ENCODE results near the gene CLN6. TPM values are rescaled to one million over a fixed set of nuclear protein-coding genes. Genes with fewer than 3 reads are reported as not detected.

The CLN6 gene
- total RNA-seq, 1 experiment from 2014 or later = 76.7 TPM

- H3K4me3 ChIP-seq (ENCODE audit: low read depth, low read length) = no peak overlapping the region
- no peak for TF ChIP-seq CTCF (IDR thresholded peaks at IDR 0.05; ENCODE audit: insufficient read depth in 1 of 2, low read depth in 1 of 2, low read length in 1 of 2, severe bottlenecking in 1 of 2, unreplicated experiment in 1 of 2)
- Mint-ChIP-seq H3K27me3 (ENCODE audit: insufficient read depth, unreplicated experiment) (peaks cover 2% of the 10 kb centered on the region), H3K9me3 (ENCODE audit: unreplicated experiment) (no peaks in the 10 kb centered on the region), H3K36me3 (ENCODE audit: insufficient read depth, unreplicated experiment) (no peaks in the 10 kb centered on the region), H3K4me3 (ENCODE audit: unreplicated experiment) (no peak overlapping the region), H3K27ac (ENCODE audit: unreplicated experiment) (no peak overlapping the region), H3K4me1 (ENCODE audit: low read depth, unreplicated experiment) (no peaks in the 10 kb centered on the region)
- no peaks in the 10 kb centered on the region for H3K27me3 ChIP-seq (replicated peaks; ENCODE audit: control insufficient read depth, insufficient read depth, low read length)
- POLR2A ChIA-PET = no interaction called here
- CTCF ChIA-PET = no interaction called here
- H3K36me3 ChIP-seq (ENCODE audit: control insufficient read depth, insufficient read depth, low read length) = no peaks in the 10 kb centered on the region
- DNase-seq = no peak
- BruUV-seq (replicated peaks) = no TSS peak
- H3K9me3 ChIP-seq = no peaks in the 10 kb centered on the region
- intact Hi-C loops (cut with micrococcal nuclease; ENCODE audit: unreplicated experiment) = no loop called here
- no peaks in the 10 kb centered on the region for H3K4me1 ChIP-seq
Observed at GRCh38 chr15:68259883-68260282, 30.4 kb upstream of the CLN6 start.

- Mint-ChIP-seq H3K4me1 (ENCODE audit: low read depth, unreplicated experiment) (no peaks in the 10 kb centered on the region), H3K36me3 (ENCODE audit: insufficient read depth, unreplicated experiment) (no peaks in the 10 kb centered on the region), H3K4me3 (ENCODE audit: unreplicated experiment) (no peak overlapping the region), H3K27ac (ENCODE audit: unreplicated experiment) (no peak overlapping the region), H3K27me3 (ENCODE audit: insufficient read depth, unreplicated experiment) (peaks cover 5% of the 10 kb centered on the region), H3K9me3 (ENCODE audit: unreplicated experiment) (no peaks in the 10 kb centered on the region)
- DNase-seq = no peak
- Histone ChIP-seq H3K27me3 (replicated peaks; ENCODE audit: control insufficient read depth, insufficient read depth, low read length) (no peaks in the 10 kb centered on the region), H3K36me3 (ENCODE audit: control insufficient read depth, insufficient read depth, low read length) (no peaks in the 10 kb centered on the region), H3K9me3 (no peaks in the 10 kb centered on the region), H3K4me1 (no peaks in the 10 kb centered on the region), H3K4me3 (ENCODE audit: low read depth, low read length) (no peak overlapping the region)
- ChIA-PET POLR2A (no interaction called here), CTCF (no interaction called here)
- TF ChIP-seq CTCF (IDR thresholded peaks at IDR 0.05; ENCODE audit: insufficient read depth in 1 of 2, low read depth in 1 of 2, low read length in 1 of 2, severe bottlenecking in 1 of 2, unreplicated experiment in 1 of 2) = no peak
- no TSS peak for BruUV-seq (replicated peaks)
- intact Hi-C loops (cut with micrococcal nuclease; ENCODE audit: unreplicated experiment) = no loop called here
Observed at GRCh38 chr15:68258692-68259091, 29.2 kb upstream of the CLN6 start.

- no peaks in the 10 kb centered on the region for H3K36me3 Mint-ChIP-seq (ENCODE audit: insufficient read depth, unreplicated experiment)
- no TSS peak for BruUV-seq (replicated peaks)
- TF ChIP-seq CTCF (IDR thresholded peaks at IDR 0.05; ENCODE audit: insufficient read depth in 1 of 2, low read depth in 1 of 2, low read length in 1 of 2, severe bottlenecking in 1 of 2, unreplicated experiment in 1 of 2) = no peak
- intact Hi-C loops (cut with micrococcal nuclease; ENCODE audit: unreplicated experiment) = no loop called here
- no peak overlapping the region for H3K27ac Mint-ChIP-seq (ENCODE audit: unreplicated experiment)
- CTCF ChIA-PET = interaction anchor here (0.6 kb wide), 1 partner anchor 13 kb away, joined by 3 read pairs; no protein-coding TSS in a partner anchor
- no peak overlapping the region for H3K4me3 ChIP-seq (ENCODE audit: low read depth, low read length)
- no peaks in the 10 kb centered on the region for H3K4me1 Mint-ChIP-seq (ENCODE audit: low read depth, unreplicated experiment)
- H3K27me3 Mint-ChIP-seq (ENCODE audit: insufficient read depth, unreplicated experiment) = peaks cover 3% of the 10 kb centered on the region
- H3K36me3 ChIP-seq (ENCODE audit: control insufficient read depth, insufficient read depth, low read length) = no peaks in the 10 kb centered on the region
- no peaks in the 10 kb centered on the region for H3K9me3 Mint-ChIP-seq (ENCODE audit: unreplicated experiment)
- no peak overlapping the region for H3K4me3 Mint-ChIP-seq (ENCODE audit: unreplicated experiment)
- no peaks in the 10 kb centered on the region for H3K9me3 ChIP-seq
- POLR2A ChIA-PET = no interaction called here
- H3K27me3 ChIP-seq (replicated peaks; ENCODE audit: control insufficient read depth, insufficient read depth, low read length) = no peaks in the 10 kb centered on the region
- DNase-seq = no peak
- H3K4me1 ChIP-seq = no peaks in the 10 kb centered on the region
Observed at GRCh38 chr15:68256675-68257450, 27.3 kb upstream of the CLN6 start.
